Omental fat pad (tissue), 4 donors: ENCODE results near the gene UBE2E2. TPM values are rescaled to one million over a fixed set of nuclear protein-coding genes. Genes with fewer than 3 reads are reported as not detected.

ENCODE experiments used
- ATAC-seq: fragments of 150-250 bp; one replicate; pipeline ENCODE4 v1.9.1; 2016; ENCODE audit warnings: mild to moderate bottlenecking, moderate library complexity; ENCODE audit not compliant: low FRiP score
- DNase-seq: peaks from one replicate; pipeline ENCODE4 v3.0.0-alpha.2; 2019; ENCODE audit warnings: low spot score
- CTCF ChIP-seq, 3 donors: fragments of 450-650 bp; IDR thresholded peaks; one replicate each; pipeline ENCODE4 v1.5.1; 2016 to 2017; ENCODE audit warnings: antibody characterized with exemption in 3 of 3, mild to moderate bottlenecking in 3 of 3, moderate library complexity in 2 of 3
- total RNA-seq, 4 donors: library from RNA; depleted of rRNA; stranded (reverse); fragments of >200 nt; gene quantifications; one replicate each; pipeline ENCODE4 v1.1.0, GENCODE V29; 2016

The UBE2E2 gene
- total RNA-seq, 4 donors from 2014 or later, result 25.9 to 93.4 (median 73.9) TPM

GRCh38 chr3:23540600-23540999 is 337.5 kb downstream of the UBE2E2 start:
- ATAC-seq, result no peak
- TF ChIP-seq CTCF (IDR thresholded peaks at IDR 0.05), result no peak
- no peak for DNase-seq

GRCh38 chr3:23542079-23542478 is 339.0 kb downstream of the UBE2E2 start:
- DNase-seq (no peak), ATAC-seq (no peak)
- TF ChIP-seq CTCF (IDR thresholded peaks at IDR 0.05), result no peak

GRCh38 chr3:23546181-23546580 is 343.1 kb downstream of the UBE2E2 start:
- TF ChIP-seq CTCF (IDR thresholded peaks at IDR 0.05), result no peak
- ATAC-seq (no peak), DNase-seq (no peak)

GRCh38 chr3:23547905-23548650 is 345.0 kb downstream of the UBE2E2 start:
- TF ChIP-seq CTCF (IDR thresholded peaks at IDR 0.05), result no peak
- DNase-seq (no peak), ATAC-seq (no peak)

GRCh38 chr3:23548706-23549105 is 345.6 kb downstream of the UBE2E2 start:
- DNase-seq (no peak), ATAC-seq (no peak)
- TF ChIP-seq CTCF (IDR thresholded peaks at IDR 0.05), result no peak

- no peak for DNase-seq
- no peak for TF ChIP-seq CTCF (IDR thresholded peaks at IDR 0.05)
- no peak for ATAC-seq
Observed at GRCh38 chr3:23549148-23549910, 346.2 kb downstream of the UBE2E2 start.
